HCT116 (cell line): ENCODE measurements around the gene TMEM132C. TPM values are rescaled to one million over a fixed set of nuclear protein-coding genes. Genes with fewer than 3 reads are reported as not detected.

Experiments used
- microRNA-seq: library from miRNA; unstranded; fragments of <30 nt; microRNA quantifications from one replicate; pipeline ENCODE4, GENCODE V29; 2016; ENCODE audit warnings: borderline number of aligned reads
- total RNA-seq: library from RNA; stranded (reverse); gene quantifications from one replicate; pipeline ENCODE4 v1.2.1, GENCODE V29; 2021; ENCODE audit not compliant: unreplicated experiment

Gene TMEM132C
- total RNA-seq, 1 experiment from 2014 or later = not detected

Small RNA genes within 50 kb of the gene (microRNA-seq; reads per million reads assigned to microRNA genes)
- gene MIR3612 (not detected), gene MIR4419B (not detected)
